Endothelial cell of hepatic sinusoid (primary cell): ENCODE data around the gene MPZL1.

Experiments
- in situ Hi-C: cut with HindIII; loops from 2 replicates; pipeline ENCODE4 v1.10.0; 2017; ENCODE audit warnings: low sequenced_read_pairs

The MPZL1 gene

GRCh38 chr1:167767761-167768160 lies 46.0 kb downstream of the MPZL1 start:
- in situ Hi-C loops = loop anchor here (5.0 kb wide), 1 partner anchor 45 kb away; the partner anchor contains the start of gene MPZL1

- in situ Hi-C loops = no loop called here
These were observed 48.3 kb downstream of the MPZL1 start for GRCh38 chr1:167770127-167770526.

DNA sequence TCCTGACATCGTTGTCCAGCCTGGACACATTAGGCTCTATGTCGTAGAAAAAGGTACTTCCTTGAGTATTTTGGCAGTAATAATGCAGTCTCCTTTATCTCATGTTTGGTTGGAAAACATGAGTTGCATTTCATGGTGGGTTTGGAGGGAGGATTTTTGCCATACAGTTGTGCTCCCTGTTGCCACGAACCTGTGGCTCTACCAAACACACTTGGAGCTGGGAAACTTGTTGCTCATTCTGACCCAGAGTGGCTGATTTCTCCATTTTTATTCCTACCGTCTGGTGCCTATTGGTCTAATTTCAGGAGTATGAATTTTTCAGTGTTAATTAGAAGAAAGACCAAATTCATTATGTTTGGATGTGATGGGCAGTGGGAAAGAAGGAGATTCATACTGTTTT lies 50.7 kb downstream of the MPZL1 start:
- in situ Hi-C loops = no loop called here

GRCh38 chr1:167773516-167773915 lies 51.7 kb downstream of the MPZL1 start:
- in situ Hi-C loops = no loop called here

DNA sequence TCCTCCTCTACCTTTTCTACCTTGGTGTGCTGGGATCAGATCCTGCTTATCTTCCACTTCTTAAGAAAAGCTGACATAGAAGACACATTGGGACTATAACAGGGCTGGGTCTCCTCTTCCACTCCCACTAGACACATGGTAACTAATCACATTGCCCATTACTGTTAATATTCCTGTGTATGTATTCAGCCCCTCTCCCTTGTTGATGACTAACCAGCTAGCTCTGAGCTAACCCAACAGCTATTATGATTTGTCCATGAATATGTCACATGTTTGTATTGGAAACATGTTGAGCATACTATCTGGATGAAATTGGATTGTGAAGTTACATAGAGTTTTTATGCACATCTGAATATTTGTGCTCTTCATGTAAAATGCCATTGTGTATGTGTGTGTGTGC lies 52.9 kb downstream of the MPZL1 start:
- in situ Hi-C loops = no loop called here

DNA sequence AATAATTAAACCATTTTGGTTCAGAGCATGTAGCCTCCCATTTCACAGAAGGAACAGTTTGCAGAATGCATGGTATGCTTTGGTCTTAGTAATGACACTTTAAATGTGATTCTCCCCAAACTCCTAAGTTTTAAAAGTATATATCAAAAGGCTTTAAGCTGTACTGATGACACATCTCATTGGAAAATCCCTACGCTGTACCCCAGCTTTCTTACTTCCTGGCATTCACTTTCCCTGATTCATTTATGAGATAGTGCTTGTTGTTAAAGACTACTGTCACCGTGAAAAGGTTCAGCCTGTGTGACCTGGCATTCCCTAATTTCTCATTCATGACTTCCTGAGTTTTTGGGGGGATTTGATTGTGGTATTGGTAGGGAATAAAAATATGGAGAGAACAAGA lies 53.4 kb downstream of the MPZL1 start:
- in situ Hi-C loops = no loop called here

GRCh38 chr1:167776151-167776550 lies 54.4 kb downstream of the MPZL1 start:
- in situ Hi-C loops = no loop called here

DNA sequence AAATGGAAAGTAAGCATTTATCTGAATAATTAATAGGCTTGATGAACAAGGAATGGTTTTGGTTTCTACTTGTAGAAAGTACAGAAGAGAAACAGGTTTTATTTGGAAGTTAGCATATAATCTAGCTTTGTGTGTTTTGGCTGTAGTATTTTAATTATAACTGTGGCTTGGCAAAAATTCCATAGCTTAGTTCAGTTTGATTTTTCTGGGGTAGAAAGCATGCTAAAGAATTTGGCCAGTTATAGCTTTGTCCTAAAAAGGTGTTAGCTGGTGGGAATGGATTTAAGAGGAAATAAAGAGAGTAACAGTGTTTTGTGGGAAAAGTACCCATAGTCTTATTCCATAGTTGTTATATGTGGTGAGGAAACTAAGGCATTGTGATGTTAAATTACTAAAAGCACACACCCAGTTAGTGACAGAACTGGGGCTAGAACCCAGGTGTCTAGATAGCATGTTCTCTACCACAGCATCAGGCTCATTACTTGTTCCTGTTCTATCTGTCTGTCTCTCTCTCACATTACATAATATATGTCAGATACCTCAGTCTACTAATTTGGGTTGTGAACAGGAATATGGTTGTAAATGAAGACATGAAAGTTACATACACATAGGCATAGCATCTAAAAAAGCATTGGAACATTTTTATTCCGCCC lies 55.0 kb downstream of the MPZL1 start:
- in situ Hi-C loops = no loop called here

- in situ Hi-C loops = no loop called here
These were observed 55.5 kb downstream of the MPZL1 start for GRCh38 chr1:167777269-167777650.

DNA sequence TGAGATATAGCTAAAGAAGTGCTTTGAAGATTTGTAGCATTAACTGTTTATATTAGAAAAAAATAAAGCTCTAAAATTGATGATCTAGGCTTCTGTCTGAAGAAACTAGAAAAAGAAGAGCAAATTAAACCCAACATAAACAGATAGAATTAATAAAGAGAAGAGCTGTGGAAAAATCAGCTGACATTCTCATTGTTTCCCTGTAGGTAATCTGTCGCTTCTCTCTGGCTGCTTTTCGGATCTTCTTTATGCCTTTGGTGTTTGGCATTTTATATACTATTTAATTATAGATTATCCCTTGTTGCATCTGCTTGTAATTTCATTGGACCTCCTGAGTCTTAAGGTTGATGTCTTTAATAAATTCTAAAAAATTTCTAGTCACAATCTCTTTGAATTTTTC lies 59.8 kb downstream of the MPZL1 start:
- in situ Hi-C loops = no loop called here

DNA sequence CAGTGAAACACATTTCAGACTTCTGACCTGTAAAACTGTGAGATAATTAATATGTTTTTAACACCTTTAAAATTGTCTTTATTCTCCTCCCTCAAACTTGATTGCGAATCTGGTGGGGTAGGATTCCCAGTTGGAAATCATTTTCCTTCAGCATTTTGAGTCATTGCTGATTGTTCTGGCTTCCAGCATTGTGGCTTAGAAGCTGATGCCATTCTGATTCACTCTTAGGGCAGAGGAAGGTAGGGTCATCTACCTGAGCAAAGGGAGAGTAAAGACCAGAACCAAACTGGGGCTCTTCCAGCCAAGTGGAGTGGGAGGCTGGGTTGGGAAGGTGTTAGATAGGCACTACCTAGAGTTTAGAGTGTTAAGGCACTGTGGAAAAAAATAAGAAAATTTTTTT lies 61.2 kb downstream of the MPZL1 start:
- in situ Hi-C loops = no loop called here

DNA sequence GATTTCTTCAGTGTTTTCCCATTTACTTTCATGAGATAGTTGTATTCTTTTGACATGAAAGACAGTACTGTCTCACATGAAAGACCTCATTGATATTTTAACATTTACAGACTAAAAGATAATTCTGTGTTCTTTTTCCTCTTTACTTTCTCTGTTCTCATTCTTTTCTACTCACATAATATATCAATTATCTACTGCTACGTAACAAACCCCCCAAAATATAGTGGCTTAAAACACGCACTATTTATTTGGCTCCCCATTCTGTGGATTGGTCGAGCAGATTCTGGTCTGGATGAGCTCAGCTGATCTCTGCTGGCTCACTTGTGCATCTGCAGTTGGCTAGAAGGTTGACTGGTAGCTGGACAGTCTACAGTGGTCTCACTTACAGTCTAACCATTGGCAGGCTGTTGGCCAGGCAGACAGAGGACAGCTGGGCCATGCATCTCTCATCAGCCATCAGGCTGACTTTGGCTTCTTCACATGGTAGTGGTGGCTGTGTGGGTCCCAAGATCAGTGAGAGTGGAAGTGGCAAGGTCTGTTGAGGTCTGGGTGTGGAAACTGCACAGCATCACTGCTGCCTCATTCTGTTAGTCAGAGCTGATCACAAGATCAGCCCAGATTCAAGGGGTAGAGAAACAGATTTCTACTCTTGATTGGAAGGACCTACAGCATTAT lies 63.2 kb downstream of the MPZL1 start:
- in situ Hi-C loops = no loop called here

DNA sequence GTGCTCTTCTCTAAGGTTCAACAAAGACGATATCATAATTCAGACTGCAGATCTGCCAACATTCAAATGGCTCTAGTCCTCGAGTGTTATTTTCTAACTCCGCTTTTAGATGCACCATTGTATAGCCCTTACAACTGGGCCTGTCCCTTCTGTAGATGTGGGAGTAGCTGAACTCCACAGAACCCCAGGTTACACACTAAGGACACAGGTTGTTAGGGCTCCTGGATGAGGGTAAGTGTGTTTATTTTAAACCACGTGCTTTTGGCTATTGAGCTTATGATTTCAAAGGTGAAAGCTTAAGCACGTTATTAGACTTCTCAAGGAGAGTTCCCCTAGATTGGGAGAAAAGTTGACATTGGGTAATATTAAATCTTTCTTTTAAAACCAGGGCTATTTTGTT lies 64.7 kb downstream of the MPZL1 start:
- in situ Hi-C loops = no loop called here

GRCh38 chr1:167789501-167789900 lies 67.7 kb downstream of the MPZL1 start:
- in situ Hi-C loops = no loop called here

DNA sequence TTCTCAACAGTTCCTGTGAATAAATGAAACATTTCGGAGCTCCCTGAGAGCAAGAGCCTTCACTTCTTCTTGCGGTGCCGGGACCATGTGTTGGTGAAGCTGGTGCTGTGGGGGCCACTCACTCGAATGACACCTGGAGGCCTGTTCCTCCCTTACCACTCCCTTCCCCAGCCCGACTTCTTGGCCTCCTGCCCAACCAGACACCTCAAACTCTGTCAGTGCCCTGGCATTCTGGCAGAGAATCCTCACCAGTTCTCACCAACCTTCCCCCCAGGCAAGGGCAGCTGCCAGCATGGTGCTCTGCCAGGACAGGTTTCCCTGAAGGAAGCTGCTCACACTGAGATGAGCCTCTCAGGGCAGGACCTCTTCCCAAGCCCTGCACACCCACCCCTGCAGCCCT lies 68.3 kb downstream of the MPZL1 start:
- in situ Hi-C loops = no loop called here

GRCh38 chr1:167791281-167792187 lies 69.8 kb downstream of the MPZL1 start:
- in situ Hi-C loops = no loop called here

DNA sequence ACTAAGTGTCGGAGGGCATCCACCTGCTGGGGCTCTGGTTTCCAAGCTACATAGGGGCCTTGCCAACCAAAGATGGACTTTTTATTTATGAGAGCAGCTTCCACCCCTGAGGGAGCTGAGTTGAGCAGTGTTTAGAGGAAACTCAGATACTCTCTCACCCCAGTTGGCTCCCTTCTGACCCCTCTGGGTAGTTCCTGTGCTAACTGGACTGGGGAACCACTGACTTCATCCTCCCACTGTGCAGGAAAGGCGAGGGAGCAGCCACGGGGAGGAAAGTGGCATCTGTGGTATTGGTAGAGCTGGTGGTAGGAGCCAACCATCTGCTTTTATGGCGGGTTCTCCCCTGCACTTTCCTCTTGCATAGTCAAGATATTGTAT lies 70.4 kb downstream of the MPZL1 start:
- in situ Hi-C loops = no loop called here

GRCh38 chr1:167794043-167794442 lies 72.3 kb downstream of the MPZL1 start:
- in situ Hi-C loops = no loop called here

GRCh38 chr1:167795810-167796740 lies 74.3 kb downstream of the MPZL1 start:
- in situ Hi-C loops = no loop called here

DNA sequence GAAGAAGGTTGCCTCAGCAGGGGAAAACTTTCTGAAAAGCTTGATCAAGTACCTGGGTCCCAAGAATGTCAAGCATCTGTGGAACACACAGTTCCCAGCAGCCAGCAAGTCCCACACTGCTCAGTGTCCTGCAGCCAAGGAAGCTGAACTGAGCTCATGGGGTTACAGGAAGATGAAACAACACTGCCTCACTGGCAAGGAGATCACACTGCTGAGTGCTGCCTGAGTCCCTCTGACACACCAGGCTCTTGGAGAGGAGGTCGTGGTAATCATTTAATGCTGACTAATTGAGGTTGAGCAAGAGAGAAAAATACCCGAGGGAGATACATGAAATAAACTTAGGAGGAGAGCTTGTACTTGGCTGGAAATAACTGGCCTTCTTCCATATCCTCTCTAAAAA lies 75.2 kb downstream of the MPZL1 start:
- in situ Hi-C loops = no loop called here

GRCh38 chr1:167798952-167799351 lies 77.2 kb downstream of the MPZL1 start:
- in situ Hi-C loops = no loop called here
